Upper lobe of left lung (tissue), 4 donors: Measurements from ENCODE around the gene LAMA2.

Experiments used
- EP300 ChIP-seq, 4 donors: sonication (generic); formaldehyde crosslinking; IDR thresholded peaks; one replicate each; pipeline ENCODE4 v1.5.1; 2017; ENCODE audit warnings: antibody characterized with exemption in 4 of 4, control low read depth in 2 of 4
- POLR2A ChIP-seq, 4 donors: fragments of 450-650 bp; IDR thresholded peaks; one replicate each; pipeline ENCODE4 v1.5.1; 2016 to 2017; ENCODE audit warnings: antibody characterized with exemption in 4 of 4, mild to moderate bottlenecking in 2 of 4
- POLR2AphosphoS5 ChIP-seq, 2 donors: sonication (generic); formaldehyde crosslinking; IDR thresholded peaks; one replicate each; pipeline ENCODE4 v1.5.1; 2017; ENCODE audit warnings: antibody characterized with exemption in 2 of 2
- TF ChIP-seq, protein P1 (sequence below), 6 experiments: fragments of 450-650 bp in 4 of 6; fragments of 200-600 bp in 2 of 6; sonication (generic) in 2 of 6; IDR thresholded peaks; one replicate each; pipeline ENCODE4 v1.5.1; 2016 to 2019; ENCODE audit warnings: antibody characterized with exemption in 6 of 6

DNA sequence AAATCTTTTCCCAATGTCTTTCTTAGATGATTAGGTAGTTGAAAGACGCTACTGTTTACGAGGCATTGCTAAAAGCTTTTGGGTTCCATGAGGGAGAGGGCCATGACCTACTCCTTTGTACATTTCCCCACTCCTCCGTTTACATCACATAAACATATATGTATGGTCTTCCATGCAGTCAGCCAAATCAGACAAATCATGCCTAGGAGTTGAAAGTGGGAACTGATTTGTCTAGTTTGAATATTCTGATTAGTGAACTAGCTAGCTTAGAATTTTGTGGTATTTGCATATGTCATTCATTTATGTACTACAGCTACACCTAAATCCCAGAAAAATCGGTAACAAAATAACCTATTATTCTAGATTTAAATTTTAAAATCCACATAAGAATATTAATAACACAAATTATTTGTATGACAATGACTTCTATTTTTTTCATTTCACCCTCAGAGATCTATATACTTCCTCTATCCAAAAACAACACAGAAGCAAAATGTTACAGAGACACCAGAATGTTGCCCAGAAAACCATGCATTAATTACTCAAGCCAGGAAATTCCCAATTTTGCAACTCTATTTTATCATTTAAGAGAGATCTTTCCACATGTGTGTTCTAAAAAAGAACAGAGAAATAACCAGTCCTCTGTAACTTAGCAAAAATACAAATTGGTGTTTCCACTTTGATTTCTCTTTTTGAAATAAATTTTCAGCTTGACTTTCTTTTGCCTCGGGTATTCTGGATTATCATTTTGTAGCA, 231.9 kb downstream of the LAMA2 start:
- TF ChIP-seq, protein P1, sequence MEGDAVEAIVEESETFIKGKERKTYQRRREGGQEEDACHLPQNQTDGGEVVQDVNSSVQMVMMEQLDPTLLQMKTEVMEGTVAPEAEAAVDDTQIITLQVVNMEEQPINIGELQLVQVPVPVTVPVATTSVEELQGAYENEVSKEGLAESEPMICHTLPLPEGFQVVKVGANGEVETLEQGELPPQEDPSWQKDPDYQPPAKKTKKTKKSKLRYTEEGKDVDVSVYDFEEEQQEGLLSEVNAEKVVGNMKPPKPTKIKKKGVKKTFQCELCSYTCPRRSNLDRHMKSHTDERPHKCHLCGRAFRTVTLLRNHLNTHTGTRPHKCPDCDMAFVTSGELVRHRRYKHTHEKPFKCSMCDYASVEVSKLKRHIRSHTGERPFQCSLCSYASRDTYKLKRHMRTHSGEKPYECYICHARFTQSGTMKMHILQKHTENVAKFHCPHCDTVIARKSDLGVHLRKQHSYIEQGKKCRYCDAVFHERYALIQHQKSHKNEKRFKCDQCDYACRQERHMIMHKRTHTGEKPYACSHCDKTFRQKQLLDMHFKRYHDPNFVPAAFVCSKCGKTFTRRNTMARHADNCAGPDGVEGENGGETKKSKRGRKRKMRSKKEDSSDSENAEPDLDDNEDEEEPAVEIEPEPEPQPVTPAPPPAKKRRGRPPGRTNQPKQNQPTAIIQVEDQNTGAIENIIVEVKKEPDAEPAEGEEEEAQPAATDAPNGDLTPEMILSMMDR (IDR thresholded peaks at IDR 0.05) = no peak
- no peak for TF ChIP-seq POLR2A (IDR thresholded peaks at IDR 0.05)
- TF ChIP-seq EP300 (IDR thresholded peaks at IDR 0.05) = no peak
- TF ChIP-seq POLR2AphosphoS5 (IDR thresholded peaks at IDR 0.05) = no peak
